Measurements from ENCODE around the gene NRAP.

The NRAP gene

DNA sequence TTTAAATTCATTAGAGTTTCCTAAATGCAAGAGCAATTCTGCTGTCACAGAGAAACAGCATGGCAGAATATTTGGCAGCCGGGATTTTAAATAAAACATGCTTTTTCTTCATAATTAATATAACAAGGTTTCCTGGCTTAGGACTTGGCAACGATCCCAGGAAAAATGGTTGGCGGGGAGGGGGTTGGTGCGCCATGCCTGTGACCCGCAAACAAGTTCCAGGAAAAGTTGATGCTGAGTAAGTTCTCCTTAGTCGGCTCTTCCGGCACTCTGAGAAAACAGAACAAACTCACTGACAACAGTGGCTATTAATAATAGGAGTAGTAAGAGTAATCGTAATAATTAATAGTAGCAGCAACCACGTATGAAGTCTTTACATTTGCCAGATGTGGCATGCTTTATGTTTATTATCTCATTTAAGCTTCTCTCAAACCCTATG, 106.4 kb downstream of the NRAP start:
- DNase-seq: peak; percentile 37 to 55

GRCh38 chr10:113555751-113556150, 108.1 kb downstream of the NRAP start:
- no peak for DNase-seq

- no peak for DNase-seq
Measured at GRCh38 chr10:113555245-113555644, 108.6 kb downstream of the NRAP start.

DNA sequence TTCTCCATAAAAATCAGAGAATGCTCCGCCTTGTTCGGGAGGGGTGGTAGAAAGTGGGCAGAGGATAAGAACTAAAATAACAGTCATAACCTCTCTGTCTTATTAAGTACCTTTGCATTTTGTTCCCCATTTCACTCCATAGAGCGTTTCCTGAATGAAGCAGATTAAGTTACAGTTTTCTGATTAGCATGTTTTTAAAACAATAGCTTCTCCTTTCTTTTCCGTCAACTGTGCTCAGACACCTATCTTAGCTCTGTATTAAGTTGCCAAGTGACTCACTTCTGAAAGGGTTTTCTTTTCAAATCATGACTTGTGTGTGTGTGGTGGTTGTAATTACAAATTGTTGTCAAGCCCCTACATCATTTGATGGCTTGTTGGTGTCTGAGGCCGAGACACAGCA, 109.6 kb downstream of the NRAP start:
- peak in 1 of 2 donors; percentile 43 for DNase-seq

DNA sequence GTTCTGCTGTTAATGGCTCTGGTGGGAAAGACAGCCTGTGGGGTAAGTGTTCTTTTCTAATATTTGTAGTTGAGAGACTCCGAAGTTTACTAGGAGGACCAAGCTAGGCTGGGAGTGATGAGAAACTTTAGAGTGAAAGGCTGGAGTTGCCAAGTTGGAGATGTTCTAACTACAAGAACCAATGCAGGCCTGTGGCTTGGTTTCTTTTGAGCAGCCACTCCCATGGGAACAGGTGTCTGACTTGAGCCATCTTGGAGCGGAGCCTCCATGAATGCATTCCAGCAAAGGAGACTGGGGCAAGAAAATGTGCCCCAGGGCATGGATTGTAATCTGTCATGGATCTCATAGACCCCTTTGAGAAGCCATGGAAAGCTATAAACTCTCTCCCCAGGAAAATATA, 110.7 kb downstream of the NRAP start:
- DNase-seq: no peak

DNA sequence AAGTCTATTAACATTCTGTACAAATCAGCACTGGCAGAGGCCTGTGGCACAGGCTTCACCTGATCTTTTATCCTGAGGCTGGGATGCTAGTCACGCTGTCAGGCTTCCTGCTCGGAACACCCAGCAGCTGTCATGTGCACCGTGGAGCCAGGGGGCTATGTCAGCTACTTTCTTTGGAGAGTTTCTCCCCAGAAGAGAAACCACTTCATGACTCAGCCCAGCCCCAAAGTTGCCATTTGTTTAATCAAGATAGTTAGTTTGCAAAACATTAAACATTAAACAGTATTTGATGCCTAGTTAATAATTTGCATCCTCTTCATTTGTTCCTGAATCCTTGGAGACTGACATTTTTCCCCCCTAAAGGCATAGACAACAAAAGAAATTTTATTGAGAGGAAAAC, 111.1 kb downstream of the NRAP start, which contains the start of gene HABP2:
HABP2 (plus strand) TSS at position 353 of the 400 bp plus-strand sequence. CDS start 69 bp downstream, outside the sequence.
- no peak for DNase-seq

DNA sequence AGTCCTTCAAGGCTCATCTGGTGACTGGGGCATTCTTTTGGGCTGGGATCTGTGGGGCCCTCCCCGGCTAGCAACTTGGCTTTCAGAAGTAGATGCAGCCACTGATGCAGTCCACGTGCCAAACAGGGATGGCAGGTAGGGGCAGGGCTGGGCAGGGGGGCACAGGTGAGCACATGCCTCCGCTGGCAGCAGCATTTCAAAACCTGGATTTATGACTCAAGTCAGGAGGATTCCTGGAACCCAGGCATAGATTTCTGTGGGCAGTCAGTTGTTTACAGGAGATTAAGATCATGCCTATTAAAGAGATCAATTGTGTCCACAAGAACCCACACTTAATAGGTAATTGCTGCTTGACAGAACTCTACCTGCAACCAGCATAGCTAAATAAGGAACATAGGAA, 111.8 kb downstream of the NRAP start:
- DNase-seq: no peak

DNA sequence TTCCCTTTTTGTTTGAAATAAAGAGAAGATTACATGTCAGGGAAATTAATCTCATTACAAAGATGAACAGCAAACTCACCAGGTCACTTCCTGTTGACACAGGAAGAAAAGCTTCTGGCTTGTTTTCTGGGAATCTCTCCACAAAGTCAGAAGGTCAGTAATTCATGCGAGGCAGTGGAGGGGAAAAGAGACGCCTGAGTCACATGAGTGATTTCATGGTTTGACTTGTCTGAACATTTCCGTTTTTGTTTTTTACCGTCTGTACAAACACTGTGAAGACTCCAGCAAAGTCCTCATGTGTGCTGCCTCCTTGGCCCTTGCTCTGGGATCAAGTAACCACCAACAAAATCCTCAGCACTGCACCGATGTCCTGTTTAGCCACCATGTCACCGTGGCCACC, 113.5 kb downstream of the NRAP start:
- DNase-seq: peak; percentile 33 to 41

GRCh38 chr10:113549856-113550255, 114.0 kb downstream of the NRAP start:
- no peak for DNase-seq

DNA sequence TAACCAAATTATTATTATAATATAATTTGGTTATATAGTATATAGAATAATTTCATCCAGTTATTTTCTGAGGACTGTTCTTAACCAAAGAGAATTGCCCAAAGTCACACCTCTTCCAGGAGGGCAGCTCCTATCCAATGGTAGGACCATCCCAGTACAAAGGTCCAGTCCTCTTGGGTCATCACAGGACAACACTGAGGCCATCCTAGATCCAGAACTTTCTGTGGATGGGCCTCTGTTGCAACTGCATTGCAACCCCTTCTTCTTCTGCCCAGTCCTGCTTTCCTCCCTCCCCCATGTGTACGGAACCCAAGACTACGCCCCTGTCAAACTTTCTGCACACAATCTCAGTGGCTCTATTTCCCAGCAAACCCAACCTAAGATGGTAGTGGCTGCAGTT, 116.4 kb downstream of the NRAP start:
- no peak for DNase-seq

DNA sequence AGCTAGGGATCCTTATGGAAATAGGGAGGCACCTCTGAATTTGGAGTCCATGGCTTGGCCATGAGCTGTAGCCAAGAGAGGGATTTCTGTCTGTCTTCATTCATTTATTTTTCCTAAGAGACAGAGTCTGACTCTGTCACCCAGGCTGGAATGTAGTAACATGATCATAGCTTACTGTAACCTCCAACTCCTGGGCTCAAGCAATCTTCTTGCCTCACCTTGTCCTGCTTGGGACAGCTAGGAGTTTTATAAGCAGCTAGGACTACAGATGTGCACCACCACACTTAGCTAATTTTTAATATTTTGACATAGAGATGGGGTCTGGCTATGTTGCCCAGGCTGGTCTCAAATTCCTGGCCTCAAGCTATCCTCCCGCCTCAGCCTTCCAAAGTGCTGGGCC, 119.4 kb downstream of the NRAP start:
- DNase-seq: no peak

DNA sequence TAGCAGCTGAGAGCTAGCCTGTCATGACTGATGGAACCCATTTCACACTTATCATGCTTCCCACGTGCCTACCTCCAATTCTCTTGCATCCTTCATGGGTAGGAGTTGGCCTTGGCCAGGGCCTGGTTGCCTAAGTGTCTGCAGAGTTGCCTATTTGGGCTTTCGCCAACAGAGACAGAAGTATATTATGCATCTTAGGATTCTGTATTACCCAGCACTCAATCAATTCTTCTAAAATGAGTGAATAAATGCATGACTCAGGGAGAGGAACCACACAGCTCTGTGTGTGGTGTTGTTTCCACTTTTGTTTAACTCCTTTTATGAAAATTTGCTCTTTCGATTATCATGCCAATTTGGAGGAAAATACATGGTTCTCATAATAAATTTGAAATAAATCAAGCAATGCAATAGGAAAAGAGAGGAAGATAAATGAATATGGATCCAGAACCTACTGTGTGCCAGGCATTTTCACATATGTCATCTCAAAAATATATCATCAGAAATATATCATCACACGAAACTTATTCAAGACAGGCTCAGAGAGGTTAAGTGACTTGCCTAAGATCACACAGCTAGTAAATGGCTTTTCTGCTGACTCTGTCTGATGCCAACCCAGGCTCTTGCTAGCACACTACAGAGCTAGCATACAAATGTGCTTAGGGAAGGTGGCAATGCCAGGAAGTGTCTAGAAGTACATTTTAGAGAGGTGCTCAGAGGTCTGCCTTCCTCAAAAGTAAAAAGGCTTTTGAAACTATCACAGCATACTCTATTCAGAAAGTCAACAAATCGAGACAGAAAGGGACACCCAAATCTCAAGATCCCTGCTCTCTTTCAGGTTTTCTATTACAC, 120.5 kb downstream of the NRAP start:
- DNase-seq: no peak

DNA sequence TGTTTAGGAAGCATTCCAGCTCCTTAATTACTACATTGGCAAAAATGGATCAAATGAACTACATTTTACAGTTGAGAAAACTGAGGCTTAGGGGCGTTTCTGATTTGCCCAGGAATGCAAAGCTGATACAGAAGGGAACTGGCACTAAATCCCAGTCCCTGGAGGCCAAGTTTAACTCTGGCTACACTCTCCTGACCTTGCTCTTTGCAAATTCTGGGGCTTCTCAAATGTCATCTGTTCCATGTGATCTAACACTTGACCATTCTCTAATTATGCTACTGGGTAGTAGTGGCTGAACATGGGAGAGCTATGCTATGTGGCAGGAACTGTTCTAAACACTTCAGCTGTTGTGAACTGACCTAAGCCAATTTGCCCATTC, 122.3 kb downstream of the NRAP start:
- DNase-seq: no peak

DNA sequence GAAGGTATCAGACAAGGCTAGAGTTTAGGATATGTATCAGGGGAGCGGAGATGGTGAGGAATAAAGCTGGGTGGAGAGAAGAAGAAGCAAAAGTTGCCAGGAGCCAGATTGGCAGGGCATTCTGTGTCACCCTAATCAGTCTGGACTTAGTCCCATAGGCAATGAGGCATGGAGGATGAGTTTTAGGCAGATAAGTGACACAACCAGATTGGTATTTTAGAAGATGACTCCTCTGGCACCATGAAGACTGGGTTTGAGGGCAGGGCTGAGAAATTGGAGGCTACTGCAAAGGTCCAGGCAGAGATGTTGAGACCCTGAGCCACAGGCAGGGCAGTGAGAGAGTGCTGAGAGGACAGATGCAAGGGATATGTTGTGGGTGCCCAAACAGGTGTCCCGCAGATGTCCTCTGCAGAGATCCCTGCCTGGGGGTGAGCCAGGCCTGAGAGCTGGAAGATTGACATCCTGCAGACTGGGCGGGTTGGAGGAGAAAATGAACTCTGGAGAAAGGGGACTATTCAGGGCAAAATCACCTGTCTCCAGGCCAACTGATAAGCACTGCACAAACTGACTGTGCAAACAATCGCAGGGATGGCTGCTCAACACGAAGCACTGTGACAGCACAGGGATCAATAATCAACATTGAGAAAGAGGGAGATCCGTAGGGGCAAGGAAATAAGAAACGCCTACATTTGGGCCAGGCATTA, 122.8 kb downstream of the NRAP start:
- DNase-seq: no peak

- DNase-seq: peak; percentile 53 to 82
Measured at GRCh38 chr10:113539789-113540188, 124.1 kb downstream of the NRAP start.
